Keratinocyte (primary cell): ENCODE measurements around the gene SRR. TPM values are rescaled to one million over a fixed set of nuclear protein-coding genes. Genes with fewer than 3 reads are reported as not detected.

Experiments
- DNase-seq: peaks from one replicate; pipeline ENCODE4 v3.0.0-alpha.2; 2011; ENCODE audit warnings: low read depth, missing footprints, low spot score
- FAIRE-seq: peaks from 2 replicates; lab custom pipeline; 2011; peaks lifted over from hg19 to GRCh38; lab: Jason Lieb, UNC
- H2AFZ ChIP-seq: 2 replicates; pipeline ENCODE4 v1.6.0; 2012; ENCODE audit warnings: low read length, control low read depth, inconsistent platforms; ENCODE audit not compliant: control insufficient read depth
- H3K27ac ChIP-seq: 2 replicates; pipeline ENCODE4 v1.5.1; 2011; ENCODE audit warnings: low read length; ENCODE audit not compliant: control insufficient read depth, insufficient read depth
- H3K27me3 ChIP-seq: 3 replicates; pipeline ENCODE4 v1.6.0; 2011; ENCODE audit warnings: low read length; ENCODE audit not compliant: control insufficient read depth, insufficient read depth; ENCODE audit errors: extremely low read depth
- H3K36me3 ChIP-seq, 2 experiments: 2 replicates in 1 of 2; 3 replicates in 1 of 2; pipeline ENCODE4 v1.5.1; 2011; ENCODE audit warnings: low read length in 2 of 2, mild to moderate bottlenecking in 1 of 2; ENCODE audit not compliant: control insufficient read depth in 2 of 2, insufficient read depth in 2 of 2; ENCODE audit errors: extremely low read depth in 1 of 2
- H3K4me1 ChIP-seq: 3 replicates; pipeline ENCODE4 v1.5.1; 2011; ENCODE audit warnings: low read length; ENCODE audit not compliant: control insufficient read depth, insufficient read depth; ENCODE audit errors: extremely low read depth
- H3K4me2 ChIP-seq: 3 replicates; pipeline ENCODE4 v1.6.0; 2011; ENCODE audit warnings: low read depth, low read length; ENCODE audit not compliant: control insufficient read depth, insufficient read depth; ENCODE audit errors: extremely low read depth
- H3K4me3 ChIP-seq, 3 experiments: fragments of 200-600 bp in 1 of 3; sonication (generic) in 1 of 3; 2 replicates in 2 of 3; 3 replicates in 1 of 3; pipeline ENCODE4 v1.5.1; 2011 to 2016; ENCODE audit warnings: low read length in 3 of 3, mild to moderate bottlenecking in 3 of 3, control low read depth in 2 of 3, inconsistent platforms in 1 of 3, low read depth in 1 of 3, mixed read lengths in 1 of 3, mixed run types in 1 of 3, moderate library complexity in 1 of 3; ENCODE audit not compliant: control insufficient read depth in 2 of 3, insufficient read depth in 2 of 3; ENCODE audit errors: extremely low read depth in 1 of 3
- H3K79me2 ChIP-seq: 2 replicates; pipeline ENCODE4 v1.6.0; 2012; ENCODE audit warnings: low read length; ENCODE audit not compliant: control insufficient read depth, insufficient read depth
- H3K9ac ChIP-seq: 3 replicates; pipeline ENCODE4 v1.6.0; 2011; ENCODE audit warnings: low read length; ENCODE audit not compliant: control insufficient read depth, insufficient read depth; ENCODE audit errors: extremely low read depth
- H3K9me1 ChIP-seq: 3 replicates; pipeline ENCODE4 v1.6.0; 2011; ENCODE audit warnings: low read length; ENCODE audit not compliant: control insufficient read depth, insufficient read depth; ENCODE audit errors: extremely low read depth
- H3K9me3 ChIP-seq: 2 replicates; pipeline ENCODE4 v1.5.1; 2012; ENCODE audit warnings: low read depth, low read length; ENCODE audit not compliant: control insufficient read depth
- H4K20me1 ChIP-seq: 3 replicates; pipeline ENCODE4 v1.6.0; 2011; ENCODE audit warnings: low read length; ENCODE audit not compliant: control insufficient read depth, insufficient read depth; ENCODE audit errors: extremely low read depth
- CTCF ChIP-seq, 3 experiments: IDR thresholded peaks in 1 of 3; conservative IDR thresholded peaks in 1 of 3; optimal IDR thresholded peaks in 1 of 3; 2 replicates in 2 of 3; 3 replicates in 1 of 3; pipeline versions ENCODE3 to v1.5.1; 2011; ENCODE audit warnings: low read length in 3 of 3, mild to moderate bottlenecking in 3 of 3, moderate library complexity in 2 of 3, control low read depth in 1 of 3, inconsistent platforms in 1 of 3; ENCODE audit not compliant: insufficient read depth in 2 of 3; ENCODE audit errors: extremely low read depth in 1 of 3
- EZH2 ChIP-seq: IDR thresholded peaks from one replicate; pipeline ENCODE4 v1.6.1; 2012; ENCODE audit warnings: inconsistent platforms, mild to moderate bottlenecking, low read length, moderate library complexity
- dilution Hi-C: fragments of 300-500 bp; cut with MboI; formaldehyde crosslinking; loops from one replicate; pipeline ENCODE4 v1.7.0; 2020; ENCODE audit warnings: low sequenced_read_pairs; ENCODE audit not compliant: extremely low pct_ligation_motif_present
- polyA plus RNA-seq, 5 experiments: library from polyadenylated mRNA; depleted of rRNA in 3 of 5; stranded (reverse) in 3 of 5; stranded (forward) in 1 of 5; unstranded in 1 of 5; fragments of >200 nt; gene quantifications; 1 replicate in 1 of 5; 2 replicates in 3 of 5; 3 replicates in 1 of 5; pipeline versions ENCODE4 v1.2.1 to v1.2.3, GENCODE V29; 2011 to 2012; ENCODE audit warnings: missing spikeins in 2 of 5, low read depth in 1 of 5, low replicate concordance in 1 of 5

The SRR gene
- polyA plus RNA-seq, 1 donor (not counting 4 experiments of a cell fraction or from before 2014, with no cell fraction given) = 17.7 TPM

GRCh38 chr17:2337544-2338314 lies 34.0 kb downstream of the SRR start:
- H3K79me2 ChIP-seq = peaks cover 38% of the 10 kb centered on the region
- no peaks in the 10 kb centered on the region for H3K27me3 ChIP-seq
- TF ChIP-seq EZH2 (no peak), CTCF (optimal IDR thresholded peaks at IDR 0.05 in 1 of 3, IDR thresholded peaks at IDR 0.05 in 1 of 3, conservative IDR thresholded peaks at IDR 0.05 in 1 of 3; ENCODE audit: extremely low read depth in 1 of 3, insufficient read depth in 2 of 3, low read length in 3 of 3) (peak in 1 of 3 experiments; percentile 4)
- H4K20me1 ChIP-seq = no peaks in the 10 kb centered on the region
- no peaks in the 10 kb centered on the region for H3K9me1 ChIP-seq
- H3K4me3 ChIP-seq = peak overlapping the region; percentile 61 to 87 (median 66)
- dilution Hi-C loops = no loop called here
- H3K4me2 ChIP-seq = peak overlapping the region; percentile 94
- peaks cover 20% of the 10 kb centered on the region for H3K4me1 ChIP-seq
- peaks cover 11 to 27% of the 10 kb centered on the region in 2 experiments for H3K36me3 ChIP-seq
- DNase-seq (no peak), FAIRE-seq (no peak)
- H3K27ac ChIP-seq = peak overlapping the region; percentile 42
- peak overlapping the region; percentile 72 for H2AFZ ChIP-seq
- no peaks in the 10 kb centered on the region for H3K9me3 ChIP-seq
- peak overlapping the region; percentile 96 for H3K9ac ChIP-seq

GRCh38 chr17:2338315-2338657 lies 34.5 kb downstream of the SRR start:
- H4K20me1 ChIP-seq = no peaks in the 10 kb centered on the region
- peaks cover 33% of the 10 kb centered on the region for H3K79me2 ChIP-seq
- dilution Hi-C loops = no loop called here
- H3K4me3 ChIP-seq = peak overlapping the region; percentile 61 to 87 (median 66)
- peak overlapping the region; percentile 96 for H3K9ac ChIP-seq
- peaks cover 10 to 21% of the 10 kb centered on the region in 2 experiments for H3K36me3 ChIP-seq
- TF ChIP-seq CTCF (optimal IDR thresholded peaks at IDR 0.05 in 1 of 3, IDR thresholded peaks at IDR 0.05 in 1 of 3, conservative IDR thresholded peaks at IDR 0.05 in 1 of 3; ENCODE audit: extremely low read depth in 1 of 3, insufficient read depth in 2 of 3, low read length in 3 of 3) (no peak), EZH2 (no peak)
- peak overlapping the region; percentile 94 for H3K4me2 ChIP-seq
- DNase-seq = no peak
- peak overlapping the region; percentile 72 for H2AFZ ChIP-seq
- peaks cover 20% of the 10 kb centered on the region for H3K4me1 ChIP-seq
- no peaks in the 10 kb centered on the region for H3K27me3 ChIP-seq
- peak overlapping the region; percentile 11 for H3K27ac ChIP-seq
- no peak for FAIRE-seq
- no peaks in the 10 kb centered on the region for H3K9me1 ChIP-seq
- H3K9me3 ChIP-seq = no peaks in the 10 kb centered on the region
